ENCODE data around the gene SVIL. TPM values are rescaled to one million over a fixed set of nuclear protein-coding genes. Genes with fewer than 3 reads are reported as not detected.

Gene SVIL
- total RNA-seq, 4 donors from 2014 or later = 30.3 to 84.3 (median 62.5) TPM

- TF ChIP-seq POLR2A (IDR thresholded peaks at IDR 0.05) (no peak), CTCF (IDR thresholded peaks at IDR 0.05) (peak in 1 of 6 experiments; percentile 3)
- Histone ChIP-seq H3K4me3 (no peak overlapping the region), H3K9me3 (no peaks in the 10 kb centered on the region), H3K4me1 (peaks cover 0 to 14% (median 0%) of the 10 kb centered on the region in 4 donors), H3K27ac (no peak overlapping the region), H3K36me3 (peaks cover 0 to 34% (median 0%) of the 10 kb centered on the region in 3 donors), H3K27me3 (no peaks in the 10 kb centered on the region)
- no peak for DNase-seq
Measured at GRCh38 chr10:29533696-29534285, 101.0 kb downstream of the SVIL start.

- H3K27me3 ChIP-seq = no peaks in the 10 kb centered on the region
- DNase-seq = no peak
- no peak overlapping the region for H3K27ac ChIP-seq
- peaks cover 0 to 14% (median 0%) of the 10 kb centered on the region in 4 donors for H3K4me1 ChIP-seq
- H3K9me3 ChIP-seq = no peaks in the 10 kb centered on the region
- no peak overlapping the region for H3K4me3 ChIP-seq
- TF ChIP-seq POLR2A (IDR thresholded peaks at IDR 0.05) = no peak
- TF ChIP-seq CTCF (IDR thresholded peaks at IDR 0.05) = no peak
- peaks cover 0 to 41% (median 0%) of the 10 kb centered on the region in 3 donors for H3K36me3 ChIP-seq
Measured at GRCh38 chr10:29533046-29533445, 101.7 kb downstream of the SVIL start.

GRCh38 chr10:29532256-29532878 lies 102.4 kb downstream of the SVIL start:
- DNase-seq = no peak
- Histone ChIP-seq H3K27ac (no peak overlapping the region), H3K4me3 (no peak overlapping the region), H3K4me1 (peaks cover 0 to 14% (median 0%) of the 10 kb centered on the region in 4 donors), H3K9me3 (no peaks in the 10 kb centered on the region), H3K36me3 (peaks cover 0 to 42% (median 0%) of the 10 kb centered on the region in 3 donors), H3K27me3 (no peaks in the 10 kb centered on the region)
- TF ChIP-seq CTCF (IDR thresholded peaks at IDR 0.05) (no peak), POLR2A (IDR thresholded peaks at IDR 0.05) (no peak)

GRCh38 chr10:29530112-29530976 lies 104.4 kb downstream of the SVIL start:
- no peak overlapping the region for H3K27ac ChIP-seq
- DNase-seq = no peak

More at GRCh38 chr10:29530112-29530976, 104.4 kb downstream of the SVIL start:
- H3K36me3 ChIP-seq = peaks cover 0 to 52% (median 0%) of the 10 kb centered on the region in 3 donors
- no peaks in the 10 kb centered on the region for H3K27me3 ChIP-seq
- peaks cover 0 to under 1% (median 0%) of the 10 kb centered on the region in 4 donors for H3K4me1 ChIP-seq
- H3K4me3 ChIP-seq = no peak overlapping the region
- no peaks in the 10 kb centered on the region for H3K9me3 ChIP-seq
- TF ChIP-seq POLR2A (IDR thresholded peaks at IDR 0.05) (no peak), CTCF (IDR thresholded peaks at IDR 0.05) (no peak)

Measured in Peyer's patch (tissue), 4 donors.